ENCODE measurements around the gene DLEC1. TPM values are rescaled to one million over a fixed set of nuclear protein-coding genes. Genes with fewer than 3 reads are reported as not detected.
"Not testable (repeated sequence)": the region's sequence is repeated elsewhere in the genome, so short reads cannot be mapped to it uniquely, and the experiment has no call there.

Gene DLEC1
- total and polyA plus RNA-seq, 9 of the 15 experiments (the other 6 are each of a cell fraction or from before 2014, with no cell fraction given), result 0.07 to 0.08 TPM; not detected in 7

- TF ChIP-seq ARID4B (CRISPR knock-in tag; IDR thresholded peaks at IDR 0.05), result no peak
- TF ChIP-seq ZBTB9 (CRISPR knock-in tag; IDR thresholded peaks at IDR 0.05), result no peak
Observed at GRCh38 chr3:38051131-38051530, 12.1 kb downstream of the DLEC1 start (continued).

- peaks cover 56 to 59% of the 10 kb centered on the region in 2 experiments for H3K27me3 ChIP-seq (ENCODE audit: control insufficient read depth in 2 of 2, insufficient read depth in 2 of 2, low read length in 2 of 2)
- H4K20me1 ChIP-seq (replicated peaks; ENCODE audit: control insufficient read depth, insufficient read depth, low read length); CTCF ChIA-PET (ENCODE audit: low intra/inter-chr PET ratio); intact Hi-C loops (cut with micrococcal nuclease); H3K4me2 ChIP-seq (ENCODE audit: insufficient read depth, low read length); in situ Hi-C loops (cut with MboI); ATAC-seq; FAIRE-seq; H3K9me1 ChIP-seq (ENCODE audit: control insufficient read depth, insufficient read depth, low read length); H3K9me3 ChIP-seq (replicated peaks; ENCODE audit: control insufficient read depth, insufficient read depth, low read depth, low read length); H3K4me1 ChIP-seq (replicated peaks in 1 of 2; ENCODE audit: control insufficient read depth in 2 of 2, insufficient read depth in 2 of 2, low read length in 2 of 2); H3K36me3 ChIP-seq (ENCODE audit: control insufficient read depth, insufficient read depth, low read length); H3K4me3 ChIP-seq; POLR2A ChIA-PET; H2AFZ ChIP-seq (ENCODE audit: low read depth, low read length); BruUV-seq (replicated peaks); DNase-seq (ENCODE audit: extremely low read depth in 1 of 4, low spot score in 3 of 4); H3K27ac ChIP-seq (ENCODE audit: extremely low read depth, low read depth, low read length); H3K9ac ChIP-seq (ENCODE audit: insufficient read depth in 1 of 2, low read depth in 2 of 2, low read length in 2 of 2); H3K79me2 ChIP-seq (ENCODE audit: control insufficient read depth, insufficient read depth, low read length): not testable (repeated sequence)
- WGBS (ENCODE audit: insufficient coverage, low coverage, missing lambda C conversion rate), result 5% methylated on average over 9 of the region's 32 CpGs
Observed at GRCh38 chr3:38053286-38053685, 14.3 kb downstream of the DLEC1 start.

- 4% methylated on average over 6 of the region's 9 CpGs for WGBS (ENCODE audit: insufficient coverage, low coverage, missing lambda C conversion rate)
- H3K9ac ChIP-seq (ENCODE audit: insufficient read depth in 1 of 2, low read depth in 2 of 2, low read length in 2 of 2); H3K27ac ChIP-seq (ENCODE audit: extremely low read depth, low read depth, low read length); H4K20me1 ChIP-seq (replicated peaks; ENCODE audit: control insufficient read depth, insufficient read depth, low read length); H3K4me3 ChIP-seq; H3K79me2 ChIP-seq (ENCODE audit: control insufficient read depth, insufficient read depth, low read length); intact Hi-C loops (cut with micrococcal nuclease); BruUV-seq (replicated peaks); H3K9me1 ChIP-seq (ENCODE audit: control insufficient read depth, insufficient read depth, low read length); H2AFZ ChIP-seq (ENCODE audit: low read depth, low read length); CTCF ChIA-PET (ENCODE audit: low intra/inter-chr PET ratio); FAIRE-seq; in situ Hi-C loops (cut with MboI); H3K4me1 ChIP-seq (replicated peaks in 1 of 2; ENCODE audit: control insufficient read depth in 2 of 2, insufficient read depth in 2 of 2, low read length in 2 of 2); H3K36me3 ChIP-seq (ENCODE audit: control insufficient read depth, insufficient read depth, low read length); H3K9me3 ChIP-seq (replicated peaks; ENCODE audit: control insufficient read depth, insufficient read depth, low read depth, low read length); H3K4me2 ChIP-seq (ENCODE audit: insufficient read depth, low read length); POLR2A ChIA-PET; DNase-seq (ENCODE audit: extremely low read depth in 1 of 4, low spot score in 3 of 4): not testable (repeated sequence)
- peak; percentile 18; the same call in 1 of the 3 replicates for ATAC-seq
- peaks cover 54 to 55% of the 10 kb centered on the region in 2 experiments for H3K27me3 ChIP-seq (ENCODE audit: control insufficient read depth in 2 of 2, insufficient read depth in 2 of 2, low read length in 2 of 2)
Observed at GRCh38 chr3:38053813-38054498, 14.9 kb downstream of the DLEC1 start.
